HG02852 (cell line): ENCODE measurements around the gene CXCR6.
"Not testable (repeated sequence)": the region's sequence is repeated elsewhere in the genome, so short reads cannot be mapped to it uniquely, and the experiment has no call there.

Experiments used
- ATAC-seq: cut with Tn5 transposase; IDR thresholded peaks from one replicate; pipeline ENCODE4 v1.9.1; 2021; ENCODE audit warnings: mild to moderate bottlenecking, moderate library complexity; ENCODE audit not compliant: unreplicated experiment

CXCR6 gene

DNA sequence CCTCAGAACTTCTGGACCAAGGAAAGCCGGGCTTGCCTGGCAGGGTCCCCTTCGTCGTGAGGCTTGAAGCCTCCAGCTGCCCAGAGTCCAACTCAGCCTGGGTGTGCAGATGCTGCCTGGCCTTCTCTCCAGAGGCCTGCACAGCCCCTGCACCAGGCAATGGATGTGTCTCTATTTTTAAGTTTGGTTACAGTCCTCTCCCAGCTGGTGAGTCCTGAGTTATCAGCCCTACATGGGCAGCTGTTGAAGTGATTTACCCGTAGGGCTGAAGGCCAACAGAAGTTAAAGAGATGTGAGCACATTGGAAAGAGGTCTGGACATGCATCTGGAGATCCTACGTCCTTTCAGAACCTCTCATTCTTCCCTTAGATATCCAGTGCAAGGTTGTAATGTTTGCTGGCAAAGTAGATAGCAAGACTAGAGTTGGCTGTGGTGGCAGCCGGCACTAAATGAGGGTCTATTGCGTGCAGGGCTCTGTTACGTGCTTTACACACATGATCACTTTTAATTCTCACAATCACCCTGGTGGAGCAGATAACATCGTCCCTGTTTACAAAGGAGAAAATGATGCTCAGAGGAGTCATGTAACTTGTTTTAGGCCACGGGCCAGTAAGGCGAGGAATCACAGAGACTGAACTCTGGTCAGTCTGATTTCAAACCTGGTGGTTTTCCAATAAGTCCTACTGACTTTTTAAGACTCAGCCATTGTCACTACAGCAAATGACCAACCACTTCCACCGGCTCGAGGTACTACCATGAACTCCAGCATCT, 42.5 kb downstream of the CXCR6 start:
- no peak for ATAC-seq

GRCh38 chr3:45986303-45986982, 43.2 kb downstream of the CXCR6 start:
- no peak for ATAC-seq

DNA sequence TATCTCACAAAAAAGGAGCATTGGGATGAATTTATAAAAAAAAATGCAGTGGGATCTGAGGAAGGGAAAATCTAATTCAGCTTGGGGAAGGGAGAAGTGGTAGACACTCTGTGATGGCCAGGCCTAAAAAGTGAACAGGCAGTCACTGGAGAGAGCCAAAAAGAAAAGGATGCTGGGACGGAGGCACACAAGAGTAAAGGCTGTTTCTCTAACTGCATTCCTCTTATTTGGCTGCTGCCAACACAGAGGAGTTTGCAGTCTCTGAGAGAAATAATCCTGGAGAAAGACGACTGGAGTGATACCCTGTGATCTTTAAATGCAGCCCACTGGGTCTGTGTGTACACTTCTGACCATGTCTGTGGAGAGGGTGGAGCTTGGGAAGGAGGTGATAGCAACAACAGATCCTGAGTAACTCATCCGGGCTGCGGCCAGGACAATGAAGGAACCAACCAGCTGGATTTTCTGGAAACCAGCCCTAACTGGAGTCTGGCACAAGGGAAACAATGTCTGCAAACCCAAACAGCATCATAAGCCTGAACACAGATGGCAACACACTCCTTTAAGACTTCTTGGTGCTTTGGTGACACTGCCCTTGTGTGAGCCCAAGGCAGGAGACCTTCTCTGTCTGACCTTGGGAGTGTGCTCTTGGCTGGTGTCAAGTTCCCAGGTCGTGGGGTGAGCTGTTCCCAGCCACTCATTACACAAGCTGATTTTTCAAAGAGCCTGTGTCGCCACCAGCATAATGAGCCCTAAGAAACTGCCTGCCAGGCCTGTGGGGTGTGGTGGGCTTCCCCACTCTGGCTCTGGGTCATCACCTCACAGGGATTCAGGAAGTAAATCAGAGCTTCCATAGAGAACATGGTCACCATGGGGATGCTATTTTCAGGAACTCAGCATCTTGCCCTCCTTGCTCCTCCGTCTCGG, 44.4 kb downstream of the CXCR6 start:
- ATAC-seq: no peak

DNA sequence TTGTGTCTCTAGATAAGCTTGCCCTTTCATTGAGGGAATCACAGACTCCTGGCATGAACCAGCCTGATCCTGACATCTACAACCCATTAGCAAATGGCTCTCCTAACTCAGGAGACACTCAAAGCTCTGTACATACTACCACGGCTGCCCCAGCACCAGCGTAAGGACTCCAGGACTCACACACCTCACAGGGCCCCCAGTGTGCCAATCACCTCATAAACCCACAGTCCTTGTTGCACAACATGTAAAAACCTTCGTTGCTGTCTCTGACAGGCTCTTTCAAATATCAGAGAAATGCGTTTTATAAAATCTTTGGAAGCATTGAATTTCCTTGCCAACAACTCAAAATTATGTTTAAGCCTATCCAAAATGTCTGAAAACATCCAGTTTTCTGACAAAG, 45.1 kb downstream of the CXCR6 start:
- ATAC-seq: no peak

DNA sequence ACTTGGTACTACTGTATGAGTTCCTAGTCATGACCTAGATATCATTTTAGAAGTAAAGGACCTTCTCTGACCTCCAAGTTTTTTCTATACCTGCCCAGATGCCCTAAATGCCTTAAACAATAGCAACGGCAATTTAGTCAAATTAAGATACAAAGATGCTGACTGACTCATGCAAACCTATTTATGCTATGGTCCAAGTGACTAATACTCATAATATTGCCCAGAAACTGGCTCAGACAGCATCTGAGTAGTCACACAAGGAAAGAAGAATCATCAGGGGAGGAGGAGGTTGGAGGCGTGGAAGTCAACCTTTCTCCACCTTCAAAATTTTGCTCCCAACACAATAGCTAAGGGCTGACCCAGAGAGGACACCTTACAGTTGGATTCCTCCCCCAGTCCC, 45.5 kb downstream of the CXCR6 start:
- ATAC-seq: no peak

GRCh38 chr3:45990181-45990580, 46.9 kb downstream of the CXCR6 start:
- no peak for ATAC-seq

DNA sequence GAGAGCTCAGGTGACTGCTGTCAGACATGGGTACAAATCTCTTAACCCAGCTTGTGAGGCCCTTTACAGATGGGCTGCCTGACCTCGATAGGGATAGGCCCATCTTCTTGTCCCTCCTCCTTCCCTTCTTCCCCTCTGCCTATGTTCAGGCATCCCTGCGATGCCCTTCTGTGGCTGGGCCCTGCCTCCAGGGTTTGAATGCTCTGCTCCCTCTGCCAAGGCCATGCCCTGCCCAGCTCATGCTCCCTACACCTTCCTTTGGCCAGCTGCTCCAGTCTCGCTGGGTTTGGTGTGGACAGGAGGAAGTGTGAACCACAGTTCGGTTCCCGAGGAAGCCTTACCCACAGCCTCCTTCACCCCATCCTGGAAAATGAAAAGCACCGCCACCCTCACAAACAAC, 48.1 kb downstream of the CXCR6 start:
- ATAC-seq: no peak

GRCh38 chr3:45992133-45992729, 49.0 kb downstream of the CXCR6 start:
- ATAC-seq: no peak

- no peak for ATAC-seq
Measured at GRCh38 chr3:45992821-45993221, 49.6 kb downstream of the CXCR6 start.

DNA sequence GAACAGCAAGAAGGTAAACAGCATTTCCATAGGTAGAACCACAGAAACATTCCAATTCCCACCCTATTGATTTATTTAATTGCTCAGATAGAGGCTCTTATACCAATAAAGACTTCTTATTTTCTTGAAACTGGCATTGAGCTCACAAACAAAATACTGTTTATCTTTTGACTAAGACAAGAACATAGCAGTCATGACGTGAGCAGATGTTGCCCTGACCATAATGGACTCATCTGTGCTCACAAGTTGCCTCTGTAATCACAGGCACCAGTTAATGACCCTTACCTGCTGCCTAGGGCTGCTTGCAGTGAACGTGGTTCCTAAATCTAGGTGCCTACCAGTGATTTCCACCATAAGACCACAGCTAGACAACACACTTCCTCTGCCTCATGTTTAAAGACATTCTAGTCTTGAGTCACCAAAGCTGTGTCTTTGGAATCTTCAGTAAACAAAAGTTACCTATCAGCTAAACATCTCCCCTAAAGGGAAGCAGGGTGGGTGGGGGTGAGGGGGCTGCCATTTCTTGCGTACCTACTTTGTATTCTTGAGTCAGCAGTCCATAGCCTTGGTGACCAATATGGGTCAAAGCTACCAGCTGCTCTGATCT, 50.3 kb downstream of the CXCR6 start:
- ATAC-seq: no peak

GRCh38 chr3:45994419-45995235, 51.4 kb downstream of the CXCR6 start:
- peak; percentile 8 for ATAC-seq

- ATAC-seq: peak; percentile 92
Measured at GRCh38 chr3:45995236-45996192, 52.2 kb downstream of the CXCR6 start, which contains the start of gene FYCO1. Gene FYCO1, minus strand, starts transcription at chr3:45995824. Its CDS starts 10,914 bp downstream, at chr3:45984910.

DNA sequence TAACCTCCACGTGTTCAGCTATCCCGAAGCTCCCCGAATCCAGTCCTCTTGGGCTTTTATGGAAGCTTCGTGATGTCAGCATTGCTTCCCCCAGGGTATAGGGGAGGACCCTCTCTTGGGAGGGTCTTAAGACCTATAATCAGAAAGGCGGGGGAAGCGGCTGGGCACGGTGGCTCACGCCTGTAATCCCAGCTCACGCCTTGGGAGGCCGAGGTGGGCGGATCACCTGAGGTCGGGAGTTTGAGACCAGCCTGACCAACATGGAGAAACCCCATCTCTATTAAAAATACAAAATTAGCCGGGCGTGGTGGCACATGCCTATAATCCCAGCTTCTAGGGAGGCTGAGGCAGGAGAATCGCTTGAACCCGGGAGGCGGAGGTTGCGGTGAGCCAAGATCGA, 54.2 kb downstream of the CXCR6 start:
- ATAC-seq: not testable (repeated sequence)

DNA sequence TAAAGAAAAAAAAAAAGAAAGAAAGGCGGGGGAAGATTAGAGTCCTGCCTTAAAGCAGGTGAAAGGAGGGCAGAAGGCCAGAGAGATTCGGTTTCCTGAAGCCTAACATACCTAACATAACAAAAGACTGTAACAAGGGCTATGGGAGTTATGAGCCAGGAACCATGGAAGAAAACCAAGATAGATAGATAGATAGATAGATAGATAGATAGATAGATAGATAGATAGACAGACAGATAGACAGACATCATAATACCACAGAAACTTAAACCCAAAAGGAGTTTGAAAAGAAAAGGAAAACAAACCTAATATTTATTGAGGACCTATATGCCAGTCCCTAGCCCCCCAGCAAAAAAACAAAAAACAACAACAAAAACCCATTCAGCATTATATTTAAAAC, 54.7 kb downstream of the CXCR6 start:
- ATAC-seq: no peak
